Vagina (tissue), 2 donors: ENCODE data around the gene UGT2B7.

Experiments used
- POLR2A ChIP-seq, 2 donors: fragments of 450-650 bp; IDR thresholded peaks; one replicate each; pipeline ENCODE4 v1.6.1; 2017; ENCODE audit warnings: antibody characterized with exemption in 2 of 2, mild to moderate bottlenecking in 2 of 2, moderate library complexity in 2 of 2
- TF ChIP-seq, protein P1 (sequence below), 3 experiments: fragments of 450-650 bp in 2 of 3; fragments of 200-600 bp in 1 of 3; sonication (generic) in 1 of 3; IDR thresholded peaks; one replicate each; pipeline ENCODE4 v1.5.1; 2017 to 2019; ENCODE audit warnings: antibody characterized with exemption in 3 of 3, mild to moderate bottlenecking in 2 of 3, moderate library complexity in 2 of 3

DNA sequence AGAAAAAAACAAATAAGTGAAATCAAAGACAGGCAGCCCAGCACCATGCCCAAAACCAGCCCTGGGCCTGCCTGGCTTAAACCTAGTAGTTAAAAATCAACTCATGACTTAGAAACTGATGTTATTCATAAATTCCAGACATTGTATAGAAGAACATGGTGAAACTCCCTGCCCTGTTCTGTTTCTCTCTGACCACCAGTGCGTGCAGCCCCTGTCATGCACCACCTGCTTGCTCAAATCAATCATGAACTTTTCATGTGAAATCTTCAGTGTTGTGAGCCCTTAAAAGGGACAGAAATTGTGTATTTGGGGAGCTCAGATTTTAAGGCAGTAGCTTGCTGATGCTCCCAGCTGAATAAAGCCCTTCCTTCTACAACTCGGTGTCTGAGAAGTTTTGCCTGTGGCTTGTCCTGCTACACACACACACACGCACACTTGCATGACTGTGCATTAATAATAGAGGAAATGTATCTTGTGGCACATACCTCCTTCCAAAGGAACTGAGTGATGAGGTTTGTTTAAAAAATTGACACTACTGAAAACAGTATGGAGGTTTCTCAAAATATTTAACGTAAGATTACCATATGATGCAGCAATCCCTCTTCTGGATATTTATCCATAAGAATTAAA, 39.2 kb upstream of the UGT2B7 start:
- TF ChIP-seq, protein P1, sequence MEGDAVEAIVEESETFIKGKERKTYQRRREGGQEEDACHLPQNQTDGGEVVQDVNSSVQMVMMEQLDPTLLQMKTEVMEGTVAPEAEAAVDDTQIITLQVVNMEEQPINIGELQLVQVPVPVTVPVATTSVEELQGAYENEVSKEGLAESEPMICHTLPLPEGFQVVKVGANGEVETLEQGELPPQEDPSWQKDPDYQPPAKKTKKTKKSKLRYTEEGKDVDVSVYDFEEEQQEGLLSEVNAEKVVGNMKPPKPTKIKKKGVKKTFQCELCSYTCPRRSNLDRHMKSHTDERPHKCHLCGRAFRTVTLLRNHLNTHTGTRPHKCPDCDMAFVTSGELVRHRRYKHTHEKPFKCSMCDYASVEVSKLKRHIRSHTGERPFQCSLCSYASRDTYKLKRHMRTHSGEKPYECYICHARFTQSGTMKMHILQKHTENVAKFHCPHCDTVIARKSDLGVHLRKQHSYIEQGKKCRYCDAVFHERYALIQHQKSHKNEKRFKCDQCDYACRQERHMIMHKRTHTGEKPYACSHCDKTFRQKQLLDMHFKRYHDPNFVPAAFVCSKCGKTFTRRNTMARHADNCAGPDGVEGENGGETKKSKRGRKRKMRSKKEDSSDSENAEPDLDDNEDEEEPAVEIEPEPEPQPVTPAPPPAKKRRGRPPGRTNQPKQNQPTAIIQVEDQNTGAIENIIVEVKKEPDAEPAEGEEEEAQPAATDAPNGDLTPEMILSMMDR (IDR thresholded peaks at IDR 0.05): no peak
- TF ChIP-seq POLR2A (IDR thresholded peaks at IDR 0.05): no peak
